Measurements from ENCODE around the gene ATP6V0D1. TPM values are rescaled to one million over a fixed set of nuclear protein-coding genes. Genes with fewer than 3 reads are reported as not detected.
A peak's percentile ranks its signal among the peaks of the same experiment; 100 is the strongest.

ATP6V0D1 gene
- total RNA-seq, 1 experiment from 2014 or later, result 48.6 TPM

- no peak overlapping the region for H3K27ac ChIP-seq
- peaks cover 3% of the 10 kb centered on the region; the same call in 1 of the 2 replicates for H3K4me1 ChIP-seq
- no peaks in the 10 kb centered on the region for H3K27me3 ChIP-seq
- no peak overlapping the region for H3K4me3 ChIP-seq
- H3K9me3 ChIP-seq (replicated peaks), result no peaks in the 10 kb centered on the region
- H3K36me3 ChIP-seq, result peaks cover 6% of the 10 kb centered on the region
- DNase-seq, result no peak
Observed at GRCh38 chr16:67435758-67436164, 45.2 kb downstream of the ATP6V0D1 start.

DNA sequence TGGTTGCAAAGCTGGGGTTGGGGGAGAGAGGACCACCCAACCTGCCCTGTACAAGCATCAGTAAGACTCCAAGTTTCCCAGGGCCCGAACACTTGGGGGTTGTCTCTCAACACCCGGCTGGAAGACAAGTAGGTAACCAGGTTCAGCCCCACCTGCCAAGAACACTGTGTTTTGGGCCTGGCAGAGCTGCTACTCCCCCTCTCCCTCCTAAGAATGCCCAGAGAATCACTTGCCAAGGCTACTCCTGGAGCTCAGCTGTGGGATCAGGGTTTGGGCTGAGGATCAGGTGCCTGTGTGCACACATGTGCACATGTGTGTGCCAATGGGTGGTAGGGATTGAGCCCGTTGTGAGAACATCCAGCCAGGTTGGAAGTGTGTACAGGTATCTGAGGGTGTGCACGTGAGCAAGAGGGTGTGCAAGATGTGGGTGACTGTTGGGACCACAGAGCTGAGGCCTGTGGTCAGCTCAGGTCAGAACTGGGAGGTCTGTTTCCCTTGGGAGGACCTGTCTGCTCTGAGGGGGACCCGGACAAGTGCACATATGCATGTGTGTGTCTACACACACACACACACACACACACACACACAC, 47.7 kb downstream of the ATP6V0D1 start:
- Histone ChIP-seq H3K36me3 (peaks cover 3% of the 10 kb centered on the region; the same call in 1 of the 2 replicates), H3K27ac (no peak overlapping the region), H3K27me3 (no peaks in the 10 kb centered on the region), H3K4me1 (peaks cover 6% of the 10 kb centered on the region), H3K4me3 (no peak overlapping the region), H3K9me3 (replicated peaks) (no peaks in the 10 kb centered on the region)
- no peak for DNase-seq

DNA sequence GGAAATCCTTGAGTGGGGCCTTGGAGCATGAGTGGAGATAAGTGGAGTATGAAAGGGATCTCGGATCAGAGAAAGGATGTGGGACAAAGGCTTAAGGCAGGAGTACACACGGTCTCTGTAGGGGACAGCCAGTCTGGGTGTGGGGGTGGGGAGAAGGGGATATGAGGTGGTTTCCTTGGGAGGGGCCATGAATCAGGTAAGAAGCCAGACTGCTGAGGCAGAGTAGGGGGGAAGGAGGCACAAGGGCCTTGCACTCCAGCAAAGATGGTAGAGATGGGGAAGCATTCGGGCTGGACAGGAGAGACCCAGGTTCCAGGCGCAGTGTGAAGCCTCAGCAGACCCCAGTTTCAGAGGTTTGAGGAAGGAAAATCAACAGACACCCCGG, 48.5 kb downstream of the ATP6V0D1 start:
- no peak overlapping the region for H3K27ac ChIP-seq
- H3K9me3 ChIP-seq (replicated peaks), result no peaks in the 10 kb centered on the region
- no peaks in the 10 kb centered on the region for H3K36me3 ChIP-seq
- peaks cover 6% of the 10 kb centered on the region for H3K4me1 ChIP-seq
- H3K4me3 ChIP-seq, result no peak overlapping the region
- H3K27me3 ChIP-seq, result no peaks in the 10 kb centered on the region
- no peak for DNase-seq

GRCh38 chr16:67431775-67432505, 49.0 kb downstream of the ATP6V0D1 start:
- Histone ChIP-seq H3K9me3 (replicated peaks) (no peaks in the 10 kb centered on the region), H3K27ac (no peak overlapping the region), H3K4me1 (peaks cover 6% of the 10 kb centered on the region), H3K4me3 (peak overlapping the region; percentile 57), H3K36me3 (no peaks in the 10 kb centered on the region), H3K27me3 (no peaks in the 10 kb centered on the region)
- DNase-seq, result peak in 1 of 2 experiments; percentile 46

- Histone ChIP-seq H3K4me3 (peak within 1 kb of the TSS; percentile 57), H3K27ac (no peak within 1 kb of the TSS), H3K4me1 (peaks cover 6% of the 10 kb centered on the region), H3K9me3 (replicated peaks) (no peaks in the 10 kb centered on the region), H3K27me3 (no peaks in the 10 kb centered on the region), H3K36me3 (no peaks in the 10 kb centered on the region)
- peak; percentile 76 to 86 for DNase-seq
Observed at GRCh38 chr16:67430977-67431774, 49.8 kb downstream of the ATP6V0D1 start, which contains the start of gene HSD11B2. TSS of gene HSD11B2 (plus strand) at chr16:67431121. CDS start at chr16:67431249, 128 bp downstream.

DNA sequence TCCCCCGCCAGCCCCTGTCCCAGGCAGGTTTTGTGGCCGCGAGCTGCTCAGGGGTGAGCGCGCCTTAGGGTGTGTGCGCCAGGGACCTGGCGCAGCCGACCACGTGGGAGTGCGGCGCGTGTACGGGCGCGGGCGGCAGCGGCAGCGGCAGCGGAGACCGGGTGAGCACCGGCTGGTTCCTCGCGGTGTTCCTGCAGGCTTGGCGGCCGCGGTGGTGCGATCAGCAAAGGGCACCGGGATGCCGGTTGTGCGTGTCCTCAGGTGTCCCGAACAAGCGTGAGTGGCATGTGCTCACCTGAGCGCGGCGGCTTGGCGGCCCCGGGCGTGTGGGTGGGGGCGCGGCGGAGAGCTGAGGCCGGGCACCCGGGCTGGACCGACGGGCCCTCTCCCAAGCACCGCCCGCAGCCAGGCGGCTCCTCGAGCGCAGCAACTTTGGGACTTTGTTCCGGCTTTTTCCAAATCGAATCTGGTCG, 50.4 kb downstream of the ATP6V0D1 start:
- no peaks in the 10 kb centered on the region for H3K36me3 ChIP-seq
- no peak overlapping the region for H3K27ac ChIP-seq
- no peak for DNase-seq
- H3K9me3 ChIP-seq (replicated peaks), result no peaks in the 10 kb centered on the region
- no peaks in the 10 kb centered on the region for H3K27me3 ChIP-seq
- H3K4me1 ChIP-seq, result peaks cover 6% of the 10 kb centered on the region
- no peak overlapping the region for H3K4me3 ChIP-seq

DNA sequence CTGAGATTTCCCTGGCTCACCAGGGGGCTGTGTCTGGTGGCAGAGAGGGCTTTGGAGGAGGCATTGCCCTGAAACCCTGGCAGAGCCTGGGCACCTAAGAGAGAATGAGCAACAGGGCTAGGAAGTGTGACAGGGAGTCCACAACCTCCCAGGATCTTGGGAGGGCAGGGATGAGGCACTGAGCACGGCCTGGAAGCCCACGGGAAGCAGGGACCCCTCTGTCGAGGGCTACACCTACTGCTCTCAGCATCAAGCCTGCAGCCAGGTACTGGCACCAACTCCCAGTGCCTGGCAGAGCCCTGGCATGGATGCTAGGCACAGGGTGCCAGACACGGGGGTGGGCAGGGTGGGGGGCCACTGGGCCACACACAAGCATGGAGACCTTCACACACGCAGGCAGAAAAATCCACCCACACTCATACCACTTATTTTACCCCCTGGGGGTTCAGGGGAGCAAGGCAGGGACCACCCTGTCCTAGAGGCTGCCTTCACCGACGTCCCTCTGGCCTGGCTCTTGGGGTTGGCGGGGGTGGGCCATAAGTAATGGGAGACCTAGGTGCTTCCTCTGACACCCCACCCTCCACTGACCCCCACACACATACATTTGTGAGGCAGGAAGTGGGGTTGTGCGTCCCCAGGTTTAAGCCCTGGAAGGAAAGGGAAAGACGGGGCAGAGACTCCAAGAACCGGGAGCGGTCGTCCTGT, 51.0 kb downstream of the ATP6V0D1 start:
- no peak for DNase-seq
- Histone ChIP-seq H3K27me3 (no peaks in the 10 kb centered on the region), H3K4me3 (no peak overlapping the region), H3K27ac (no peak overlapping the region), H3K4me1 (peaks cover 6% of the 10 kb centered on the region), H3K9me3 (replicated peaks) (no peaks in the 10 kb centered on the region), H3K36me3 (no peaks in the 10 kb centered on the region)

GRCh38 chr16:67429053-67429798, 51.7 kb downstream of the ATP6V0D1 start:
- H3K27me3 ChIP-seq, result no peaks in the 10 kb centered on the region
- H3K4me1 ChIP-seq, result peaks cover 10% of the 10 kb centered on the region
- no peak for DNase-seq

DNA sequence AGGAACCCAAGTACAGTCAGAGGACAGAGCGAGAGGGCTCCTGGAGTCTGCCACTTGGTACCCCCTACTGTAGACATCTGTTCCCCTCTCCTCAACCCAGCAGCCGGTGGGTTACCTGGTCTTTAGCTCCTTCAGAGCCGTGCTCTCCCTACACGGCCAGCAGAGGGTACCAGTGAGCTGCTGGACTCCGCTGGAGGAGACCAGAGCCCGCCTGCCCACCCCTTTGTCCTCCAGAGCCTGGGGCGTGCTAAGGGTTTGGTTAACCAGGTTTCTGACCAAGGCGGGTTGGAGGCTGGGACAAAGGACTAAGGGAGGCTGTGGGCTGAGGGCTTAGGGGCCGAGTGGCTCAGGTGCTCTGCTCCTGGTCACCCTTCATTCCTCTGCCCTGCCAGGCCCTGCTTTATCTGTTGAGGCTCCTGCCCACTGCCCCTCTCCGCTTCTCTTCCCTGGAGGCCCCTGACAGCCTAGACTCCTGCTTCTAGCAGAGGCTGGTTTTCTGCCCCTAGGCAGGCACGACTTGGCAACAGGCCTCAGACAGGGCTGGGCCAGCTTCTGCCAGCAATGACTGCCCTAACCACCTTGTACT, 52.7 kb downstream of the ATP6V0D1 start:
- Histone ChIP-seq H3K9me3 (replicated peaks) (no peaks in the 10 kb centered on the region), H3K4me1 (peaks cover 11% of the 10 kb centered on the region), H3K27ac (no peak overlapping the region), H3K27me3 (no peaks in the 10 kb centered on the region), H3K4me3 (no peak overlapping the region), H3K36me3 (no peaks in the 10 kb centered on the region)
- peak; percentile 89 to 93 for DNase-seq

More at GRCh38 chr16:67429053-67429798, 51.7 kb downstream of the ATP6V0D1 start:
- no peaks in the 10 kb centered on the region for H3K36me3 ChIP-seq
- no peak overlapping the region for H3K4me3 ChIP-seq
- H3K9me3 ChIP-seq (replicated peaks), result no peaks in the 10 kb centered on the region
- H3K27ac ChIP-seq, result no peak overlapping the region

DNA sequence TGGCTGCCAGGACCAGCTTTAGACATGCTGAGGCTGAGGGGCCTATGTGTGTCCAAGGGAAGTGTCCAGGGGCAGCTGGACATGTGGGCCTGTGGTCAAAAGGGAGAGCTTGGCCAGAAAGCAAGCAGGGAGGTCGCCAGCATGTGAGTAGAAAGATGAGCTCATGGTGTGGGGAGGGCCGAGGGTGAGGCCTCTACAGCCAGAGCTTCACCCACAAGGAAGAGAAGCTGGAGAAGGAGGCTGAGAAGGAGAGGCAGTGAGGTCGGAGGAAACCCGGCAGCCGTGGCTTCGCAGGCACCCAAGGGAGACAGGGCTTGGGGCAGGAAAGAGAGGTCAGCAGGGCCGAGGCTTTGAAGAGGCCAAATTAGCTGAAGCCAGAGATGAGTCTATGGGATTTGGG, 54.0 kb downstream of the ATP6V0D1 start:
- Histone ChIP-seq H3K4me1 (peaks cover 16% of the 10 kb centered on the region), H3K27me3 (no peaks in the 10 kb centered on the region), H3K9me3 (replicated peaks) (no peaks in the 10 kb centered on the region), H3K36me3 (no peaks in the 10 kb centered on the region), H3K27ac (no peak overlapping the region), H3K4me3 (no peak overlapping the region)
- DNase-seq, result no peak

DNA sequence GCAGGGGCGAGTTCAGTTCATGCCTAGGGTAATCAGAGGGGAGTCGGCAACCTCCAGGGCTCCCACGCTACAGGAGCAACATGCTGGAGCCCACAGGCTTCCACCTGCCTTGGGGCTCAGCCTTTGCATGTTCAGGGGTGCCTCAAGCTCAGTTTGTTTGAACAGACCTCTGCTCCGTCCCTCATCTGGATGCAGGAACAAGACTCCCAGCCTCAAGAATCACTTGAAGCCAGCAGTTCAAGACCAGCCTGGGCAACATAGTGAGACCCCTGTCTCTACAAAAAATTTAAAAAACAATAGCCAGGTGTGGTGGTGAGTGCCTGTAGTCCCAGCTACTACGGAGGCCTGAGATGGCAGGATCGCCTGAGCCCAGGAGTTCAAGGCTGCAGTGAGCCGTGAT, 54.9 kb downstream of the ATP6V0D1 start:
- no peak overlapping the region for H3K4me3 ChIP-seq
- H3K4me1 ChIP-seq, result peaks cover 12% of the 10 kb centered on the region
- no peaks in the 10 kb centered on the region for H3K36me3 ChIP-seq
- no peaks in the 10 kb centered on the region for H3K27me3 ChIP-seq
- no peak overlapping the region for H3K27ac ChIP-seq
- DNase-seq, result no peak
- no peaks in the 10 kb centered on the region for H3K9me3 ChIP-seq (replicated peaks)

GRCh38 chr16:67425580-67425979, 55.4 kb downstream of the ATP6V0D1 start:
- Histone ChIP-seq H3K27ac (no peak overlapping the region), H3K27me3 (no peaks in the 10 kb centered on the region), H3K4me1 (peaks cover 12% of the 10 kb centered on the region), H3K9me3 (replicated peaks) (no peaks in the 10 kb centered on the region), H3K4me3 (no peak overlapping the region), H3K36me3 (no peaks in the 10 kb centered on the region)
- DNase-seq, result no peak

GRCh38 chr16:67425061-67425460, 55.9 kb downstream of the ATP6V0D1 start:
- Histone ChIP-seq H3K27me3 (no peaks in the 10 kb centered on the region), H3K4me3 (no peak overlapping the region), H3K9me3 (replicated peaks) (no peaks in the 10 kb centered on the region), H3K36me3 (no peaks in the 10 kb centered on the region), H3K27ac (no peak overlapping the region), H3K4me1 (peaks cover 12% of the 10 kb centered on the region)
- no peak for DNase-seq

DNA sequence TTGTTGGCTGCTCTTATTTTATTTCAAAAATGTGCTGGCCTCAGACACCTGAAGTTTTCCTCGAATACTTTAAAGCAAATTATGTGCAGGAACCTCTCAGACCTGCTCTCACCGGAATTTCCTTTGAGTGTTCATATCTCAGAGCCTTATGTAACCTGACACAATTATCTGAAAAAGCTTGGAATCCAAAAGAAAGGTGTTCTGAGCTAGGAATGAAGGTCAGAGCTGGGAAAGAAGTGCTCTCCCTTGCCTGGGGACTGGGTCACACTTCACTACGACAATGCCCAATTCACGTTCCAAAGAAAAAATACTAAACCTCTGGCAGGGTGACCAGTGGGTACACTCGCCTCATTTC, 56.7 kb downstream of the ATP6V0D1 start:
- Histone ChIP-seq H3K27ac (no peak overlapping the region), H3K9me3 (replicated peaks) (no peaks in the 10 kb centered on the region), H3K4me3 (no peak overlapping the region), H3K4me1 (peaks cover 18% of the 10 kb centered on the region), H3K27me3 (no peaks in the 10 kb centered on the region), H3K36me3 (no peaks in the 10 kb centered on the region)
- DNase-seq, result no peak

All from SJCRH30 (cell line).